ENCODE measurements around the gene CCDC137. TPM values are rescaled to one million over a fixed set of nuclear protein-coding genes. Genes with fewer than 3 reads are reported as not detected.

CCDC137 gene
- total and polyA plus RNA-seq, 2 of the 13 experiments (the other 11 are each of a cell fraction or from before 2014, with no cell fraction given) = 14.6 to 39.1 TPM

- TF ChIP-seq BHLHE40 (IDR thresholded peaks at IDR 0.05; ENCODE audit: low read length) (no peak), DMAP1 (CRISPR knock-in tag; IDR thresholded peaks at IDR 0.05) (no peak), MIER3 (CRISPR knock-in tag; IDR thresholded peaks at IDR 0.05; ENCODE audit: borderline replicate concordance) (no peak), ZNF564 (CRISPR knock-in tag; IDR thresholded peaks at IDR 0.05) (no peak), FUBP1 (CRISPR knock-in tag; IDR thresholded peaks at IDR 0.05; ENCODE audit: borderline replicate concordance) (no peak)
Measured at GRCh38 chr17:81664051-81664470, 2.5 kb upstream of the CCDC137 start (continued).

GRCh38 chr17:81665205-81666091 lies 1.1 kb upstream of the CCDC137 start:
- ATAC-seq (peak; percentile 31), FAIRE-seq (peak; percentile 60), DNase-seq (ENCODE audit: low spot score) (peak; percentile 47)
- in situ Hi-C loops (cut with HindIII; ENCODE audit: extremely low pct_ligation_motif_present, low pct_unique_long_range_greater_than_20kb) (no loop called here), intact Hi-C loops (cut with micrococcal nuclease; ENCODE audit: unreplicated experiment) (loop anchor here (2.0 to 5.0 kb wide), 2 partner anchors 29 to 37 kb away; partner anchors contain the start of genes MRPL12, NPLOC4 and TSPAN10)
- H3K4me1 ChIP-seq (ENCODE audit: insufficient read depth, low read length) = peaks cover 31% of the 10 kb centered on the region
- peaks cover 30% of the 10 kb centered on the region for H3K79me2 ChIP-seq (ENCODE audit: insufficient read depth, low read length)
- POLR2A ChIA-PET = interaction anchor here (0.6 to 6.3 kb wide), 21 partner anchors 10 to 442 kb away, joined by 3 to 68 read pairs (median 5); partner anchors contain the start of genes ARL16, CEP131, FAAP100 and HGS
- peak overlapping the region; percentile 81 for H3K27ac ChIP-seq (ENCODE audit: extremely low read length, insufficient read depth, low read length)
- H3K27me3 ChIP-seq (ENCODE audit: control insufficient read depth in 1 of 2, insufficient read depth in 2 of 2, low read length in 2 of 2) = no peaks in the 10 kb centered on the region; a peak in 1 of 5 replicates
- no TSS peak for BruUV-seq (replicated peaks)
- peak overlapping the region; percentile 92 for H3K9ac ChIP-seq (ENCODE audit: insufficient read depth, low read depth, low read length)
- H3K4me3 ChIP-seq (replicated peaks in 1 of 3; ENCODE audit: insufficient read depth in 1 of 3, low read depth in 2 of 3, low read length in 3 of 3) = peak overlapping the region; percentile 86 to 98 (median 96)
- H3K36me3 ChIP-seq (replicated peaks in 1 of 2; ENCODE audit: control insufficient read depth in 1 of 2, insufficient read depth in 2 of 2, low read length in 2 of 2) = peaks cover 9 to 20% of the 10 kb centered on the region in 2 experiments
- H4K20me1 ChIP-seq (ENCODE audit: insufficient read depth, low read length) = no peaks in the 10 kb centered on the region
- no peak overlapping the region for H2AFZ ChIP-seq (ENCODE audit: low read length)
- CTCF ChIA-PET (ENCODE audit: low intra/inter-chr PET ratio, low total read pairs) = no interaction called here
- no peaks in the 10 kb centered on the region for H3K9me3 ChIP-seq (ENCODE audit: low read length)
- 69% methylated on average over 22 of the region's 30 CpGs for WGBS (ENCODE audit: low lambda C conversion rate)
- H3K4me2 ChIP-seq (ENCODE audit: low read depth, low read length) = peak overlapping the region; percentile 92
- peak; percentile 82 for TF ChIP-seq SNAPC5 (CRISPR knock-in tag; IDR thresholded peaks at IDR 0.05; ENCODE audit: borderline replicate concordance)
- 0 out of 2 replicates have a peak, but pooled peaks have one; percentile 21 for TF ChIP-seq HNF1B (CRISPR knock-in tag; IDR thresholded peaks at IDR 0.05)
- TF ChIP-seq THAP8 (CRISPR knock-in tag; IDR thresholded peaks at IDR 0.05; ENCODE audit: borderline replicate concordance) = 0 out of 2 replicates have a peak, but pooled peaks have one; percentile 60
- TF ChIP-seq BCL3 (CRISPR knock-in tag; IDR thresholded peaks at IDR 0.05) = no peak
- no peak for TF ChIP-seq ZNF253 (CRISPR knock-in tag; IDR thresholded peaks at IDR 0.05; ENCODE audit: borderline replicate concordance)
- peak; percentile 41; the same call in 1 of the 2 replicates for TF ChIP-seq GABPB1 (CRISPR knock-in tag; IDR thresholded peaks at IDR 0.05)
- no peak for TF ChIP-seq ATAD3A (CRISPR knock-in tag; IDR thresholded peaks at IDR 0.05)
- TF ChIP-seq CCAR2 (optimal IDR thresholded peaks at IDR 0.05; ENCODE audit: low read depth, low read length) = no peak
- TF ChIP-seq ETV6 (CRISPR knock-in tag; conservative IDR thresholded peaks at IDR 0.05) = no peak
